GM12801 (cell line): ENCODE results near the gene ENTPD1.

Source experiments
- CTCF ChIP-seq: IDR thresholded peaks from one replicate; pipeline ENCODE4 v1.5.1; 2011; ENCODE audit warnings: control low read depth; ENCODE audit not compliant: insufficient read length; ENCODE audit errors: extremely low read depth

Gene ENTPD1

GRCh38 chr10:95860166-95860940 is 104.4 kb downstream of the ENTPD1 start:
- TF ChIP-seq CTCF: no peak

- no peak for TF ChIP-seq CTCF
Measured at GRCh38 chr10:95861386-95861785, 105.4 kb downstream of the ENTPD1 start.

- no peak for TF ChIP-seq CTCF
Measured at GRCh38 chr10:95864906-95865813, 109.2 kb downstream of the ENTPD1 start.

GRCh38 chr10:95865814-95866466 is 110.0 kb downstream of the ENTPD1 start:
- no peak for TF ChIP-seq CTCF

- no peak for TF ChIP-seq CTCF
Measured at GRCh38 chr10:95866467-95866842, 110.5 kb downstream of the ENTPD1 start.

- TF ChIP-seq CTCF: no peak
Measured at GRCh38 chr10:95867866-95868265, 111.9 kb downstream of the ENTPD1 start.

- no peak for TF ChIP-seq CTCF
Measured at GRCh38 chr10:95872158-95872711, 116.3 kb downstream of the ENTPD1 start.
